HG03196 (cell line): ENCODE measurements around the gene CX3CL1.
"Not testable (repeated sequence)": the region's sequence is repeated elsewhere in the genome, so short reads cannot be mapped to it uniquely, and the experiment has no call there.

Source experiments
- ATAC-seq: cut with Tn5 transposase; IDR thresholded peaks from one replicate; pipeline ENCODE4 v1.9.1; 2021; ENCODE audit not compliant: unreplicated experiment

CX3CL1 gene

DNA sequence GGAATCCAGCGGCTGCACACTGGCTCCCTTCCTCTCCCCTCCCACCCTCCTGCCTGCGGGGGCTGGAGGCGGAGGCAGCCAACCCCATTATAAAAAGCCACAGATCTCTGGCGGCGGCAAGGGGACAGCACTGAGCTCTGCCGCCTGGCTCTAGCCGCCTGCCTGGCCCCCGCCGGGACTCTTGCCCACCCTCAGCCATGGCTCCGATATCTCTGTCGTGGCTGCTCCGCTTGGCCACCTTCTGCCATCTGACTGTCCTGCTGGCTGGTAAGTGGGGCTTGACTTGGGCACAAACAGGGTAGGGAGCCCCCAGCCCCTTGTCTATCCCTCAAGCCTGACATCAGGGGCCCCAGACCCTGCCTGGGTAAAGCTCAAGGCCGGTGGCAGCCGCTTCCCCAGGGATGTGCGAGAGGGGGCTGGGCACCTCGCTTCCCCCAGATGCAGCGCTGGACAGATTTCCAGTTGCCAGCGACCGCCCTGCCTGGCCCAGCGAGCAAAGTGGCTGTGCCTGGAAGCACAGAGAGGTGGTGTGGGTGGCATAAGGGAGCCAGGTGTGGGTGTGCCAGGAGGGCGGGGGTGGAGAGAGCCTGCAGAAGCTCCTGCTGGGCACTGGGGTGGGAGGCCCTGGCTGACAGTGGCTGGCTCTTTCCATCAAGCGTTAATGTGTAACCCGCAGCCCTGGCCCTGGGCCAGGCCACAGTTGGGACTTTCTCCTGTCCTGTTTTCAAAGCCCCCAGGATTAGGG is at the start of gene CX3CL1:
Gene CX3CL1 (plus strand): TSS at position 119 of the 745 bp plus-strand sequence. CDS start 79 bp downstream, at position 198.
- no peak for ATAC-seq

DNA sequence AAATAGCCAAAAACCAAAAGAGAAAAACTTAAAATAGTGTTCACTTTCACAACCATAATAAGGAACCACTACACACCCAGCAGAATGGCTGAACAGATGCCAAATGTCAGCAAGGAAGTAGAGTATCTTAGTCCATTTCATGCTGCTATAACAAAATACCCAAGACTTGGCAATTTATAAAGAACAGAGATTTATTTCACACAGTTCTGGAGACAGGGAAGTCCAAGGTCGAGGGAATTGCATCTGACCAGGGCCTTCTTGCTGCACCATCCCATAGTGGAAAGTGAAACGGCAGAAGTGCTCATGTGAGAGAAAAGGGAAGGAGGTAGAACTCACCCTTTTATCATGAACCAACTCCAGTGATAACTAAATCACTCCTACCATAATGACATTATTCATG is 47.5 kb upstream of the CX3CL1 start:
- no peak for ATAC-seq

DNA sequence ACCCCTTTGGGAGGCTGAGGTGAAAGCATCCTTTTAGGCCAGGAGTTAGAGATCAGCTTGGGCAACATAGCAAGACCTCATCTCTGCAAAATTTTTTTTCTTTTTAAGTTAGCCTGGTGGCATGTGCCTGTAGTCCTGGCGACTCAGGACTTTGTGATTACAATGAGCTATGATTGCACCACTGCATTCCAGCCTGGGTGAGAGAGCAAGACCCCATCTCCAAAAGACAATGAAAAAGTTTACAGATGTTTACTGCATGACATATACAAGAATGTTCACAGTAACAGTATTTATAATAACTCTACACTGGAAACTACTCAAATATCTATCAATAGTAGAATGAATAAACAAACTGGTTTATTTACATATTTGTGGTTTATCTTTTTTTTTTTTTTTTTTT is 46.8 kb upstream of the CX3CL1 start:
- no peak for ATAC-seq

DNA sequence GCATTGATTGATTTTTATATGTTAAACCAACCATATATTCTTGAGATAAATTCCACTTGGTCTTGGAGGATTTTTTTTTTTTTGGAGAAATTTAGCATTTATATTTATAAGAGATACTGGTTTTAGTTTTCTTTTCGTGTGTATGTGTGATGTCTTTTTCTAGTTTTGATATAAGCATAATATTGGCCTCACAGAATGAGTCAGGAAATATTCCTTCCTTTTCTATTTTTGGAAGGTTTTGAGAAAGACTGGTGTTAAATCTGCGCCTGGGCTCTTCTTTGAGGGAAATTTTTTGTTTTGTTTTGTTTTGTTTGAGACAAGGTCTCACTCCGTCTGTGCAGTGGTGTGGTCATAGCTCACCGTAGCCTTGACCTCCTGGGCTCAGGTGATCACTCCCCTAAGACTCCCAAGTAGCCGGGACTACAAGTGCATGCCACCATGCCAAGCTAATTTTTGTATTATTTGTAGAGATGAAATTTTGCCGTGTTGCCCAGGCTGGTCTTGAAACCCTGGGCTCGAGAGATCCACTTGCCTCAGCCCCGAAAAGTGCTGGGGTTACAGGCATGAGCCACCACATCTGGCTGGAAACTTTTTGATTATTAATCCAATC is 42.5 kb upstream of the CX3CL1 start:
- no peak for ATAC-seq

DNA sequence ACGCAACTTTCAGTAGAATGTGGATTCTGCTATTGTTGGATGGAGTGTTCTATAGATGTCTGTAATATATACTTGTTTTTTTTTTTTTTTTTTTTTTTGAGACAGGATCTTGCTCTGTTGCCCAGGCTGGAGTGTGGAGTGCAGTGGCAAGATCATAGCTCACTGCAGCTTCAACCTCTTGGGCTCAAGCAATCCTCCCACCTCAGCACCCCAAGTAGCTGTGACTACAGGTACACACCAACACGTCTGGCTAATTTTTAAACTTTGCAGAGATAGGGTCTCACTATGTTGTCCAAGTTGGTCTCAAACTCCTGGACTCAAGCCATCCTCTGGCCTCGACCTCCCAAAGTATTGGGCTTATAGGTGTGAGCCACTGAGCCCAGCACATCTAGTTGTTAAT is 40.9 kb upstream of the CX3CL1 start:
- ATAC-seq = no peak

DNA sequence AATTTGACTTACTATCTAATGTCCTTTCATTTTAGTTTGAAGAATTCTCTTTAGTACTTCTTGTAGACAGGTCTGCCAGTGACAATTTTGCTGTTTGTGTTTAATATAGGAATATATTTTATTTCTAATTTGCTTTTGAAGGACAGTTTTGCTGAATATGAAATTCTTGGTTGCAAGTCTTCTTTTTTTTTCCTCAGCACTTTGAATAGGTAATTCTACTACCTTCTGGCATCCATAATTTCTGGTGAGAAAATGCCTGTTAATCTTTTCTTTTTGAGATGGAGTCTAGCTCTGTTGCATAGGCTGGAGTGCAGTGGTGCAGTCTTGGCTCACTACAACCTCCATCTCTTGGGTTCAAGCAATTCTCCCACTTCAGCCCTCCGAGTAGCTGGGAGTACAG is 38.9 kb upstream of the CX3CL1 start:
- no peak for ATAC-seq

DNA sequence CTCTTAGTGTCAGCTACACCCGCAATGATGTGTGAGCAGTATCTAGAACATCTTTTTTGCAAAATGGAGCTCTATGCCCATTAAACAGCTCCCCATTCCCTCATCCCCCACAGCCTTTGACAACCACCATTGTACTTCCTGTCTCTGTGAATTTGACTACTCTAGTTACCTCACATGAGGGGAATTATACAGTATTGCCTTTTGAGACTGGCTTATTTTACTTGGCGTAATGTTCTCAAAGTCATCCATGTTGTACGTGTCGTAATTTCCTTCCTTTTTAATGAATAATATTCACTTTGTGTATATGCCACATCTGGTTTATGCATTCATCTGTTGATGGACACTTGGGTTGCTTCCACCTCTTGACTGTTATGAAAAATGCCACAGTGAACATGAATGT is 36.9 kb upstream of the CX3CL1 start:
- ATAC-seq = no peak

DNA sequence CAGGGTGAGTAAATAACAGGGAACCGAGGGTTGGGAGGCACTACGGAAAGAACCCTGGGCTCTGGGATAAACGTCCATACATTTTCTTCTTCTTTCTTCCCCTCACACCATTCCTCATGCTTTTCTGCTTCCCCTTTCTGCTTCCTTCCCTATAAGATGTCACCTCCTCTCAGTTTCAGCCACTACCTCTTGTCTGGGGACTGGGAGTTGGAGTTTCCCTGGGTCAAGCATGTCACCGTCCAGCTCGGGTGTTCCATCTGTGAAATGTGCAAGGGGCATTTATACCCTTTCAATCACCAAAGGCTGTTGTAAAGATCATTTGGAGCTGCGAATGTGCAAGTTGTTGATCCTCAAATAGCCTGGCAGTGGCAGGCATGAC is 31.2 kb upstream of the CX3CL1 start:
- no peak for ATAC-seq

DNA sequence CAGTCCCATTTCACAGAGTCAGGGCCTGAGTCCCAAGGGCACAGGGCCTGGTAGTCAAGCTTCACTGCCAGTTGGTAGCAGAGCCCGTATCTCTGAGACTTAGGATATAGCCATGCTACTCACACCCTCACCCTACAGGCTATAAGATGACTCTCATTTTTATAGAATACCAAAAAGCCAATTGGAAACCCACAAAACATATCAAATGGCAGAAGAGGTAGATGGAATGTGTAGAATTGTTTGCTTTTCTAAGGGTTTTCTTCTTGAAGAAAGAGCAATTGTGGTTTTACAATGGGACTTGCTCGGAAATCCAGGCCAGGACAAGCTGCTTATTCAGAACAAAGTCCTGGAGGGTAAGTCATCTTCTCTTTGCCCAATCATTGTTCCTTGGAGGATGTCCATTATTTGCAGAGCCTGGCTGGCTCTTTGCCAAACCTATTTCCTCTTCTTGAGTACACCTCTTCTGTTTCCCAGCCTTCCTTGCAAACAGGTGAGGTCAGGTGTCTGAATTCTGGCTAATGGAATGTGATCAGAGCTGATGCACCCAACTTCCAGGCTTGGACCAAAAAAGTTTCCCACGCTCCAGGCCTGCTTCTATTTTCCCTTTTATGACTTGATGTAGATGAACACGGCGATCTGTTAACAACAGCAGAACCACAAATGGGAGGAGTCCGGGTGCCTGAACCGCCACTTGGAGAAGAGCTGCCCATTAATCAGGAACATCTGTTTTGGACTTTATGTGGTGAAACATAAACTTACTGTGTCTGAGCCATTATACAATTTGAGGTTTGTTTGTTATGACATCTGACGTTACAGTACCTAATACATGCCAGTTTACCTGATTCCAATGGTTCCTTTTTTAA is 30.6 kb upstream of the CX3CL1 start:
- ATAC-seq = no peak

DNA sequence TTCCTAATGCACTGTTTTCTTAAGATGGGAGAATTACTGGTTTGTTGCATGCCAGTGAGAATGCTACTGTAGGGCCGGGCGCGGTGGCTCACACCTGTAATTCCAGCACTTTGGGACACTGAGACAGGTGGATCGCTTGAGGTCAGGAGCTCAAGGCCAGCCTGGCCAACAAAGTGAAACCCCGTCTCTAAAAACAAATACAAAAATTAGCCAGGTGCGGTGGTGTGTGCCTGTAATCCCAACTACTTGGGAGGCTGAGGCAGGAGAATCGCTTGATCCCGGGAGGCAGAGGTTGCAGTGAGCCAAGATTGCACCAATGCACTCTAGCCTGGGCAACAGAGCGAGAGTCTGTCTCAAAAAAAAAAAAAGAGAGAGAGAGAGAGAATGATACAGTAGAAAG is 29.7 kb upstream of the CX3CL1 start:
- not testable (repeated sequence) for ATAC-seq

DNA sequence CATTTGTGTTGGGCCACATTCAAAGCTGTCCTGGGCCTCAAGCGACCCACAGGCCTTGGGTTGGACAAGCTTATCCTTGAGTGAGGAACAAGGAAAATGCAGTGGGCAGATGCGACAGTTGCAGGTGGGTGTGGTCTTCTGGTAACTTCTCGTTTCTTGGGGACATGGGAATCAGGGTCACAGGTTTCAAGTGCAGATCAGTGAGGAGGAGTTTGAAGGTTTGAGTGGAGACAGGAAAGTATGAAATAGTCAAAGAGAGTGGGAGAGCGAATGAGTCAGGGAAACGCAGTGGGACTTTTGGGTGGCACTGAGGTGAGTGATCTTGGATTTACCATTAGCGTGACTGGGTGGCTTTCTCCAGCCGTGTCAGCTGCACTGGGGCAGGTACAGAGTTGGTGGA is 29.1 kb upstream of the CX3CL1 start:
- no peak for ATAC-seq

DNA sequence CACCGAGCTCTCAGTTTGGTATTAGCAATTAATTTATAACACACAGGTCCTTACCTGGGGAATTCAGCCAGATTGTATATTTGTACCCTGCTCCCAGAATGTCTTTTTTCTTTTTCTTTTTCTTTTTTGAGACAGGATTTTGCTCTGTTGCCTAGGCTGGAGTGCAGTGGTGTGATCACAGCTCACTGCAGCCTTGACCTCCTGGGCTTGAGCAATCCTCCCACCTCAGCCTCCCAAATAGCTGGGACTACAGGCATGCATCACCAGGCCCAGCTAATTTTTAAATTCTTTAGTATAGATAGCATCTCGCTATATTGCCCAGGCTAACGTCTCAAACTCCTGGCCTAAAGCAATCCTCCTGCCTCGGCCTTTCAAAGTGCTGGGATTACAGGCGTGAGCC is 28.2 kb upstream of the CX3CL1 start:
- ATAC-seq = not testable (repeated sequence)

DNA sequence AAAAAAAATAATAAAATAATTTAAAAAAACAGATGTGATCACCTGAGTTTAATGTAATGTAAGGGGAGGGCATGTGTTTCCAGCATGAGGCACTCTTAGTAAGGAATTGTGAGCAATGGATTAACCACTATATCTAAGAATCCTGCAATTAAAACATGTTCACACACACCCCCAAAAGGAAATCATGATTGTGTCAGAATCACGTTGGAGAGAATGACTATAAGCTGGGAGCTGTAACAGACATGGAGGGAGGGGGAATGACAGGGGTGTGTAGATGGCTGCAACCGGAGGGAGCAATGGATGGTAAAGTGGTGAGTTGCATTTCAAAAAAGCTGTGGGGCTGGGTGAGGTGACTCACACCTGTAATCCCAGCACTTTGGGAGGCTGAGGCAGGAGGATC is 27.3 kb upstream of the CX3CL1 start:
- no peak for ATAC-seq

DNA sequence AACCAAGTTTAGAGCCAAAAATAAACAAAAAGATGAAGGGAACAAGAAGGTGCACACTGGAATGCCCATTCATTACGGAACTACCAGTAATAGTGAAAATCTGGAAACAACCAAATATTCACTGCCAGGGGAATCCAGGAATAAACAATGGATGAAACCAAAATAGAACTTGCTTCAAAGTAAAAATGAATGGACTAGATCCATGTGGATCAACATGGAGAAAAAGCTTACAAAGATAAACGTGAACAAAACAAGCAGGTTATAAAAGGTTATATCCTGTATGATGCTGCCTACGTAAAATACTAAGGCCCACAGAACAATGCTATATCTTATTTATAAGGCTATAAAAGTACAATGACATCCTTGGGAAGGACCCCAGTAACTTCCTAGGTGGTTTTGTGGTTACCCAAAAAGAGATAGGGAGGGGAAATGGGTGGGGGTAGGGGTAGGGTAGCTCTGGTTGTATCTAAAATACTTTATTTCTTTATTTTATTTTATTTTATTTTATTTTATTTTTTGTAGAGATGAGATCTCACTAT is 26.6 kb upstream of the CX3CL1 start:
- ATAC-seq = no peak

DNA sequence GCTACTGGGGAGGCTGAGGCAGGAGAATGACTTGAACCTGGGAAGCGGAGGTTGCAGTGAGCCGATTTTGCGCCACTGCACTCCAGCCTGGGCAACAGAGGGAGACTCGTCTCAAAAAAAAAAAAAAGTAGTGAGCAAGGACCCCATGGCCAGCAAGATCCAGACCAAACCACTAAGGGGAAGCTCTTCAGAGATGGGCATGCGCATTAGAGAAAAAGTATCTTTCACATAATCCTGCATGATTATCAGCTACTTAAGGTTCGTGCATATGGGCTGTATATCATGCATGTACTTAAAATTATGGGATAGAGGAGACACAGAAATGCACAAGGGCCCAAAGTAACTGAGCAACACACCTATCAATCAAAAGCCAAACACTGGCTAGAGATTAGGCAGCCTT is 24.4 kb upstream of the CX3CL1 start:
- no peak for ATAC-seq

DNA sequence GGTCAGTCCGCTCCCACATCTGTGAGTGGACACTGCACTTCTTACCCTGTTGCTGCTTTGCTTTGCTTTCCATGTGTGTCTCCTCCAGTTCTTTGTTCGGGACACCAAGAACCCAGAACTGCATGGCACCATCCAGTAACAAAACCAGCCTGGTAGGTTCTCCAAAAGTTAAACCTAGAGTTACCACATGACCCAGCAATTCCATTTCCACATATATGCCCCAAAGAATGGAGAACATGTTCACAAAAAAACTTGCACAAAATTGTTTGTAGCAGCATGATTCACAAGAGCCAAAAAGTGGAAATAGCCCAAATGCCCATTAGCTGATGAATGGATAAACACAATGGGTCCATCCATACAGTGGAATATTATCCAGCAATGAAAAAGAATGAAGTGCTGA is 24.0 kb upstream of the CX3CL1 start:
- ATAC-seq = no peak

DNA sequence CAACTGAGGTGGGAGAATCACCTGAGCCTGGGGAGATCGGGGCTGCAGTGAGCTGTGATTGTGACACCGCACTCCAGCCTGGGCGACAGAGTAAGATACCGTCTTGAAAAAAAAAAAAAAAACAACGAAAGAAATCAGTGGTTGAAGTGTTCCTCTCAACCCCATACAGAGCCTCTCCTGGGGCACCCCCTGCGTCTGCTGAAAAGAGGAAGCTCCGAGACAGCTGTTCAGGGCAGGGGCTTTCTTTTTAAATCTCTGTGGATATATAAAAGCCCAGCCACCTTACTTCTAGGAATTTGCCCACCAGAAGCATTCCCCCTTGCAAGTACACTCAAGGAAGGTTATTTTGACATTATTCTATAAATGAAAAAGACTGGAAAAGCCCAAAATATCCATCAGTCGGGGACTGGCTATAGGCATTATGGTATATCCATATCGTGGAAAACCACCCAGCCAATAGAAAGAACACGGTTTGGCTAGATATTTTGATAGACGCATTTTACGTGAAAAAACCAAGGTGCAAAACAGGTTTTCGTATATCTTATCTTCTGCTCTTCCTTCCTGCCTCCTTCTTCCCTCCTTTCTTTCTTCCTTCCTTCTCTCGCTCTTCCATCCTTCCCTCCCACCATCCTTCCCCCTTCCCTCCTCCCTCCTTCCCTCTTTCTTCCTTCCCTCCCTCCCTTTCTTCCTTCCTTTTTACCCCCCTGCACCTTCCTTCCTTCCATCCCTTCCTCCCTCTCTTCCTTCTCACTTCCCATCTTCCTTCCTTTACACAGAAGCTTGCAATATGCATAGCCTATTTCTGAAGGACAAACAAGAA is 22.9 kb upstream of the CX3CL1 start:
- peak; percentile 86 for ATAC-seq

DNA sequence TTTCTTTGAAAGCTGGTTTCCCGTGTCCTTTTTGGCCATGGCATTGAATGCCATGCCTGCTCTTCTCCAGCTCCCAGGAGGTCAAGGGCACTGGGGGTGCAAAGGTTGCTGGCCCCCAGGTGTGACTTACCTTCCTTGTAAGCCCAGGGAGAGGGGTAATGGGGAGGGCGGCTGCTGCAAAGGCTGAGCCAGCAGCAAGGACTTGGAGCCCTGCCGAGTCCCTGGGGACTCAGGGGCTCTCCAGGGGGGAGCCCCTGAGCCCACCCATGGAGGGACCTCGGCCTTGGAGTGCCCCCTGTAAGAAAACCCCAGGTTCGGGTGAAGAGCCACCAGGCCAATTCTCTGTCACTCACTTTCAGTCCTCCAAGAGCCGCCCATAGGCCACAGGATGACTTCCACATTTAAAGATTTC is 19.6 kb upstream of the CX3CL1 start:
- ATAC-seq = no peak

DNA sequence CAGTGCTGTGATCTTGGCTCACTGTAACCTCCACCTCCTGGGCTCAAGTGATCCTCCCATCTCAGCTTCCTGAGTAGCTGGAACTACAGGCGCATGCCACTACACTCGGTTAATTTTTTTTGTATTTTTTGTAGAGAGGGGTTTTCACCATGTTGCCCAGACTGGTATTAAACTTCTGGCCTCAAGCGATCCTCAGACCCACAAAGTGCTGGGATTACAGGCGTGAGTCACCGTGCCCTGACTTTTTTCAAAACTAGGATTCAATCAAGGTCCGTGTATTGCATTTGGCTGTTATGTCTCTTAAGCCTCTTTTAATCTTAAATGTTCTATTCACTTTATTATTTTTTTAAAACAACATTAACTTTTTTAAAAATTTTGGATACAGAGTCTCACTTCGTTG is 18.0 kb upstream of the CX3CL1 start:
- no peak for ATAC-seq

DNA sequence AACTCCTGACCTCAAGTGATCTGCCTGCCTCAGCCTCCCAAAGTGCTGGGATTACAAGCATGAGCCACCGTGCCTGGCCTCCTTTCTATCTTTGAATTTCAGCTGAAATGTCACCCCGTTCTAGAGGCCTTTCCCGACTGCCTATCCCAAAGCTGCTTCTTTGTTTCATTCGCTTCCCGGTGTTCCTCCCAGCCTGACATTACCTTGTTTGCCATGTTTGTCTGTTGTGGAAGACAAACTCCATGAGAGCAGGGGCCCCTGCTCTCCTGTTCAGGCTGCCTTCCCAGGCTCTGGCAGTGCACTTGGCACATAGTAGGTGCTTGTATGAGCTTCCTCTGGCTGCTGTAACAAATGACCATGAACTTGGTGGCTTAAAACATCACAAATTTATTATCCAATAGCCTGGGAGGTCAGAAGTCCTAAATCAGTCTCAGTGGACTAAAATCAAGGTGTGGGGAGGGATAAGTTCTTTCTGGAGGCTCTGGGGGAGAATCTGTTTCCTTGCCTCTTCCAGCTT is 16.3 kb upstream of the CX3CL1 start:
- ATAC-seq = no peak

DNA sequence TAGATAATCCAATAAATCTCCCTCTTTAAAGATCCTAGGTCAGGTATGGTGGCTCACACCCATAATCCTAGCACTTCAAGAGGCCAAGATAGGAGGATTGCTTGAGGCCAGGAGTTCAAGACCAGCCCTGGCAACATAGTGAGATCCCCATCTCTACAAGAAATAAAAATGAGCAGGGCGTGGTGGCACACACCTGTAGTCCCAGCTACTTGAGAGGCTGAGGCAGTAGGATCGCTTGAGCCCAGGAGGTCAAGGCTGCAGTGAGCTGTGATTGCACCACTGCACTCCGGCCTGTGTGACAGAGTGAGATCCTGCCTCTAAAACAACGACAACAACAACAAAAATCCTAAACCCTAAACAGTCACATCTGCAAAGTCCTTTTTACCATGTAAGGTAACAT is 15.7 kb upstream of the CX3CL1 start:
- ATAC-seq = no peak
